Measurements from ENCODE around the gene PDGFA.

The PDGFA gene

DNA sequence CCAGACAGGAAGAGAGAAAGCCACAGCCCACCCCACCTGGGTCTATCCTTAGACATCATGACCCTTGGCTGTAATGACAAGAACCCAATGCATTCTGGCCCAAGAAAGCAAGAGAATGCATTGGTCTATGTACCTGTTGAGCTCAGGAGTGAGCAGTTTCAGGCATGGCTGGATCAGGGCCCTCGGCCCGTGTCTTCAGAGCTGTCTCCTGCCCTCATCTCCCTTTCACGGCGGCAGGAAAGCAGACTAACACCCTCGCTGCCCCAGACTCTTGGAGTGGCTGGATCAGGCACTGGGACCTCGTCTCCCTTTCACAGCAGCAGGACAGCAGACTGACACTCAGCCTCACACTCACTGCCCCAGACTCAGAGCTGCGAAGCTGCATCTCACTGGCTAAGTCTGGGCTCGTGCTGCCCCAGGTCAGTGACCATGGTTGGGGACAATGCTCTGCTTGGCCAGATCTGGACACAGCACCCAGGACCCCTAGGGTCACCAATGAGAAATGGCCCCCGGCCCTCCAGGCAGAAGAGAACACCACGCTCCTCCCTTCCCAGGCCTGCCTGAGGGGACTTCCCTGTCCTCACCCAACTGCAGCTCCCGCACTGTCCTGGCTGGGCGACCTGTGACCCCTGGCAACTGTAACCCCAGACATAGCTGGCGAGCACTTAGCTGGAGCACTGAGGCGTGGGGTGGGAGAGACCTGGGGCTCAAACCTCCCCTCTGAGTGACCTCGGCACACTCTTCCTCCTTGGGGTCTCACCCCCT is 12.9 kb upstream of the PDGFA start:
- H3K4me3 ChIP-seq (ENCODE audit: insufficient read length, low read depth), result no peak overlapping the region
- peak overlapping the region; percentile 44 for H3K9ac ChIP-seq (ENCODE audit: insufficient read length, low read depth)
- no peaks in the 10 kb centered on the region for H3K9me3 ChIP-seq (ENCODE audit: insufficient read depth, low read length)
- no peaks in the 10 kb centered on the region for H3K27me3 ChIP-seq (ENCODE audit: insufficient read depth, insufficient read length)
- TF ChIP-seq SUZ12 (IDR thresholded peaks at IDR 0.05; ENCODE audit: extremely low read depth, insufficient read depth, insufficient read length) (no peak), YY1 (IDR thresholded peaks at IDR 0.05; ENCODE audit: insufficient read depth, insufficient read length) (no peak)
- H3K4me1 ChIP-seq (ENCODE audit: insufficient read depth, insufficient read length), result peaks cover 4% of the 10 kb centered on the region
- DNase-seq (ENCODE audit: low read depth, low spot score), result no peak
- no peaks in the 10 kb centered on the region for H3K36me3 ChIP-seq (ENCODE audit: insufficient read depth, insufficient read length, low read length)

- Histone ChIP-seq H3K9ac (ENCODE audit: insufficient read length, low read depth) (no peak overlapping the region), H3K36me3 (ENCODE audit: insufficient read depth, insufficient read length, low read length) (no peaks in the 10 kb centered on the region), H3K9me3 (ENCODE audit: insufficient read depth, low read length) (no peaks in the 10 kb centered on the region), H3K27me3 (ENCODE audit: insufficient read depth, insufficient read length) (no peaks in the 10 kb centered on the region), H3K4me1 (ENCODE audit: insufficient read depth, insufficient read length) (peaks cover 5% of the 10 kb centered on the region), H3K4me3 (ENCODE audit: insufficient read length, low read depth) (no peak overlapping the region)
- TF ChIP-seq SUZ12 (IDR thresholded peaks at IDR 0.05; ENCODE audit: extremely low read depth, insufficient read depth, insufficient read length) (no peak), YY1 (IDR thresholded peaks at IDR 0.05; ENCODE audit: insufficient read depth, insufficient read length) (no peak), ZNF274 (IDR thresholded peaks at IDR 0.05; ENCODE audit: low read depth, low read length) (no peak)
- DNase-seq (ENCODE audit: low read depth, low spot score), result no peak
Measured at GRCh38 chr7:531777-532176, 12.1 kb upstream of the PDGFA start.

DNA sequence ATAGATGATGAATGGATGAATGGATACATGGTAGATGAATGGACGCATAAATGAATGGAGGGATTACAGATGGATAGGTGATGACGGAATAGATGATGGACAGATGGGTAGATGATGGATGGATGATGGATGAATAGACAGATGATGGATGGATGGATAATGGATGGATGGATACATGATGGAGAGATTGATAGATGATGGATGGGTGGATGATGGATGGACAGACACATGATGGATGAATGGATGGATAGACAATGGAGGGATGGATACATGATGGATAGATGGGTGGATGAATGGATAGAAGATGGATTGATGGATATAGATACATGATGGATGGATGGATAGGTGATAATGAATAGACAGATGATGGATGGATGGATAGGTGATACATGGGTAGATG is 8.8 kb upstream of the PDGFA start:
- H3K4me3 ChIP-seq (ENCODE audit: insufficient read length, low read depth), result no peak overlapping the region
- no peaks in the 10 kb centered on the region for H3K9me3 ChIP-seq (ENCODE audit: insufficient read depth, low read length)
- H3K27me3 ChIP-seq (ENCODE audit: insufficient read depth, insufficient read length), result peaks cover 2% of the 10 kb centered on the region

DNA sequence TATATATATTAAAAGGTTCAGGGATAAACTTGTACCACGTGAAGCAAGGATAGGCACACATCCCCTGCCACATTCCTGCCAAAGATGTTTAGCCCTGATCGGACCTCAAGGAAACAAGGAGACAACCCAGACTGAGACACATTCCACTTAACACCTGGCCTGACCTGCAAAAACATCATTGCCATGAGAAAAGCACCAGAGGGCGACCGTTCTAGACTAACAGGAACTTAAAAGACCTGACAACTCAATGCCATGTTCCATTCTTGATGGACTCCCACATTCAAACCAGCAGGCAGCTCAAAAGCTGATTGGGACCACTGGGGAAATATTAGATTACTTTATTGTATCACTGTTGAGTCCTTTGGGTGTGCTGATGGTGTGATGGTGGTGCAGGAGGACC is 8.1 kb upstream of the PDGFA start:
- no peaks in the 10 kb centered on the region for H3K9me3 ChIP-seq (ENCODE audit: insufficient read depth, low read length)

More for the DNA sequence above, 8.8 kb upstream of the PDGFA start:
- no peak for DNase-seq (ENCODE audit: low read depth, low spot score)
- Histone ChIP-seq H3K4me1 (ENCODE audit: insufficient read depth, insufficient read length) (peaks cover 15% of the 10 kb centered on the region), H3K9ac (ENCODE audit: insufficient read length, low read depth) (no peak overlapping the region), H3K36me3 (ENCODE audit: insufficient read depth, insufficient read length, low read length) (no peaks in the 10 kb centered on the region)
- TF ChIP-seq YY1 (IDR thresholded peaks at IDR 0.05; ENCODE audit: insufficient read depth, insufficient read length) (no peak), SUZ12 (IDR thresholded peaks at IDR 0.05; ENCODE audit: extremely low read depth, insufficient read depth, insufficient read length) (no peak), ZNF274 (IDR thresholded peaks at IDR 0.05; ENCODE audit: low read depth, low read length) (no peak)

DNA sequence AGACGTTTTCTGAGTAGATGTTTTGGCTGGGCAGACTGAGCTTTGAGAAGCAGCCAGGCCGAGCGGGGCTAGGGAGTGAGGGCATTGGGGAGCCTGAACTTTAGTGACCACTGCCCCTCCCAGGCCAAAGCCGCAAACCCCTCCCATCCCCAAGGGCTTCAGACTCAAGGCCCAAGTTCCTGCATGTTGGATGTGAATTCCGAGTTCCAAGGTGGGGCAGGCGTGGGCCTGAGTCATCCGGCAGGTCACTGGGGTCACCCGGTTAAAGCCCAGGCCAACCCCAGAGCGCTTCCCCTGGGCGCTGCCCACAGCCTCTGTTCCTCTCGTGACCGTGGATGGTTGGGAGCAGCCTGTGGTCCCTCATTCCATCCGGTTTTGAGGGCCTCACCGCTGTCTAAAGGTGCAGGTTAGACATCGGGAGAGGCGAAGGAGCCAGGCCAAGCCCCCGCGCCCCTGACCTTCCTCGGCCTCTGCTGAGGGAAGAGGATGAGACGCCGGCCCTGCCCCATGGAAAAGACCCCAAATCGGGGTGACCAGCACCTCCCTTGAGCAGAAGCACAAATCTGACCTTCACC is 6.9 kb upstream of the PDGFA start:
- H3K27me3 ChIP-seq (ENCODE audit: insufficient read depth, insufficient read length), result peaks cover 21% of the 10 kb centered on the region
- TF ChIP-seq SUZ12 (IDR thresholded peaks at IDR 0.05; ENCODE audit: extremely low read depth, insufficient read depth, insufficient read length), result no peak
- no peak for TF ChIP-seq YY1 (IDR thresholded peaks at IDR 0.05; ENCODE audit: insufficient read depth, insufficient read length)
- no peak for TF ChIP-seq ZNF274 (IDR thresholded peaks at IDR 0.05; ENCODE audit: low read depth, low read length)
- no peaks in the 10 kb centered on the region for H3K9me3 ChIP-seq (ENCODE audit: insufficient read depth, low read length)
- no peak overlapping the region for H3K4me3 ChIP-seq (ENCODE audit: insufficient read length, low read depth)
- H3K36me3 ChIP-seq (ENCODE audit: insufficient read depth, insufficient read length, low read length), result no peaks in the 10 kb centered on the region
- peak overlapping the region; percentile 51 for H3K9ac ChIP-seq (ENCODE audit: insufficient read length, low read depth)
- peaks cover 23% of the 10 kb centered on the region for H3K4me1 ChIP-seq (ENCODE audit: insufficient read depth, insufficient read length)
- no peak for DNase-seq (ENCODE audit: low read depth, low spot score)

More for the DNA sequence above, 8.1 kb upstream of the PDGFA start:
- no peak for DNase-seq (ENCODE audit: low read depth, low spot score)
- Histone ChIP-seq H3K4me1 (ENCODE audit: insufficient read depth, insufficient read length) (peaks cover 22% of the 10 kb centered on the region), H3K27me3 (ENCODE audit: insufficient read depth, insufficient read length) (peaks cover 10% of the 10 kb centered on the region), H3K36me3 (ENCODE audit: insufficient read depth, insufficient read length, low read length) (no peaks in the 10 kb centered on the region), H3K4me3 (ENCODE audit: insufficient read length, low read depth) (no peak overlapping the region), H3K9ac (ENCODE audit: insufficient read length, low read depth) (no peak overlapping the region)
- TF ChIP-seq YY1 (IDR thresholded peaks at IDR 0.05; ENCODE audit: insufficient read depth, insufficient read length) (no peak), SUZ12 (IDR thresholded peaks at IDR 0.05; ENCODE audit: extremely low read depth, insufficient read depth, insufficient read length) (no peak), ZNF274 (IDR thresholded peaks at IDR 0.05; ENCODE audit: low read depth, low read length) (no peak)

GRCh38 chr7:525740-526139 is 6.1 kb upstream of the PDGFA start:
- DNase-seq (ENCODE audit: low read depth, low spot score), result no peak
- Histone ChIP-seq H3K4me3 (ENCODE audit: insufficient read length, low read depth) (no peak overlapping the region), H3K27me3 (ENCODE audit: insufficient read depth, insufficient read length) (peaks cover 29% of the 10 kb centered on the region), H3K9me3 (ENCODE audit: insufficient read depth, low read length) (no peaks in the 10 kb centered on the region), H3K9ac (ENCODE audit: insufficient read length, low read depth) (no peak overlapping the region), H3K4me1 (ENCODE audit: insufficient read depth, insufficient read length) (peaks cover 28% of the 10 kb centered on the region), H3K36me3 (ENCODE audit: insufficient read depth, insufficient read length, low read length) (no peaks in the 10 kb centered on the region)
- TF ChIP-seq YY1 (IDR thresholded peaks at IDR 0.05; ENCODE audit: insufficient read depth, insufficient read length) (no peak), SUZ12 (IDR thresholded peaks at IDR 0.05; ENCODE audit: extremely low read depth, insufficient read depth, insufficient read length) (no peak), ZNF274 (IDR thresholded peaks at IDR 0.05; ENCODE audit: low read depth, low read length) (no peak)

DNA sequence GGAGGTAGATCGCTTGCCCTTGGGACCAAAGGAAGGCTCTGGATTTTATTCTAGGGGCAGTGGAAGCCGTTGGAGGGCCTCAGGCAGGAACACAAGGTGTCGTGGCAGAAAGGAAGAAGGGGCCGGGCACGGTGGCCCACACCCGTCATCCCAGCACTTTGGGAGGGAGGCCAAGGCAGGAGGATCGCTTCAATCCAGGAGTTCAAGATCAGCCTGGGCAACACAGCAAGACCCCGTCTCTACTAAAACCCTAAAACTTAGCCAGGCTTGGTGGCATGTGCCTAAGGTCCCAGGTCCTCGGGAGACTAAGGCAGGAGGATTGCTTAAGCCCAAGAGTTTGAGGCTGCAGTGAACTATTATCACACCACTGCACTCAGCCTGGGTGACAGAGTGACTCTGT is 5.2 kb upstream of the PDGFA start:
- Histone ChIP-seq H3K4me3 (ENCODE audit: insufficient read length, low read depth) (no peak overlapping the region), H3K9me3 (ENCODE audit: insufficient read depth, low read length) (no peaks in the 10 kb centered on the region), H3K4me1 (ENCODE audit: insufficient read depth, insufficient read length) (peaks cover 28% of the 10 kb centered on the region), H3K9ac (ENCODE audit: insufficient read length, low read depth) (no peak overlapping the region), H3K27me3 (ENCODE audit: insufficient read depth, insufficient read length) (peaks cover 33% of the 10 kb centered on the region), H3K36me3 (ENCODE audit: insufficient read depth, insufficient read length, low read length) (no peaks in the 10 kb centered on the region)
- TF ChIP-seq ZNF274 (IDR thresholded peaks at IDR 0.05; ENCODE audit: low read depth, low read length), result no peak
- TF ChIP-seq SUZ12 (IDR thresholded peaks at IDR 0.05; ENCODE audit: extremely low read depth, insufficient read depth, insufficient read length), result no peak
- no peak for TF ChIP-seq YY1 (IDR thresholded peaks at IDR 0.05; ENCODE audit: insufficient read depth, insufficient read length)
- no peak for DNase-seq (ENCODE audit: low read depth, low spot score)

All from NT2/D1 (cell line).